ENCODE results near the gene KLHL17. TPM values are rescaled to one million over a fixed set of nuclear protein-coding genes. Genes with fewer than 3 reads are reported as not detected.

Gene KLHL17
- total RNA-seq, 2 experiments from 2014 or later = 23.6 to 27.1 TPM

- ChIA-PET POLR2A (no interaction called here), CTCF (interaction anchor here (0.9 to 8.5 kb wide), 11 partner anchors 11 to 357 kb away, joined by 3 to 67 read pairs (median 3); partner anchors contain the start of gene HES4)
- H3K27ac Mint-ChIP-seq = peak overlapping the region; percentile 94
- peaks cover under 1% of the 10 kb centered on the region for H3K27me3 Mint-ChIP-seq
- no peak for DNase-seq
- H3K36me3 Mint-ChIP-seq (ENCODE audit: low read depth) = peaks cover 40% of the 10 kb centered on the region
- H3K4me1 Mint-ChIP-seq = peaks cover 47% of the 10 kb centered on the region
- H3K4me3 Mint-ChIP-seq = peak overlapping the region; percentile 94
- peaks cover 5% of the 10 kb centered on the region for H3K9me3 Mint-ChIP-seq
Observed at GRCh38 chr1:1013922-1014648, 53.7 kb downstream of the KLHL17 start.

GRCh38 chr1:1014799-1015681 lies 54.7 kb downstream of the KLHL17 start:
- CTCF ChIA-PET = interaction anchor here (0.9 to 8.5 kb wide), 4 partner anchors 12 to 49 kb away, joined by 3 to 67 read pairs (median 6); partner anchors contain the start of gene HES4
- no peaks in the 10 kb centered on the region for H3K27me3 Mint-ChIP-seq
- peaks cover 46% of the 10 kb centered on the region for H3K4me1 Mint-ChIP-seq
- POLR2A ChIA-PET = no interaction called here
- peak overlapping the region; percentile 94 for H3K4me3 Mint-ChIP-seq
- peaks cover 40% of the 10 kb centered on the region for H3K36me3 Mint-ChIP-seq (ENCODE audit: low read depth)
- H3K9me3 Mint-ChIP-seq = peaks cover 5% of the 10 kb centered on the region
- DNase-seq = no peak
- H3K27ac Mint-ChIP-seq = peak overlapping the region; percentile 94

Other genes with a start within 250 kb of the KLHL17 start
- not detected for gene SAMD11, start 36.7 kb upstream of the KLHL17 start, total RNA-seq
- gene NOC2L, start 1.3 kb upstream of the KLHL17 start, total RNA-seq = 10 to 100 TPM; 60.5 to 71.8 TPM
- 1 to 10 TPM; 3.2 TPM for gene PLEKHN1, start 5.9 kb downstream of the KLHL17 start, total RNA-seq
- not detected for gene PERM1, start 21.5 kb downstream of the KLHL17 start, total RNA-seq
- gene HES4, start 39.5 kb downstream of the KLHL17 start, total RNA-seq = under 1 TPM; 0.42 to 0.46 TPM
- 100 to 1,000 TPM; 237 to 332 TPM for gene ISG15, start 52.9 kb downstream of the KLHL17 start, total RNA-seq
- gene AGRN, start 59.5 kb downstream of the KLHL17 start, total RNA-seq = 1 to 10 TPM; 7.4 to 8.3 TPM
- gene RNF223, start 113.7 kb downstream of the KLHL17 start, total RNA-seq = not detected
- gene C1orf159, start 155.5 kb downstream of the KLHL17 start, total RNA-seq = 10 to 100 TPM; 18.0 to 22.0 TPM
- under 1 TPM; 0.15 to 0.27 TPM for gene TTLL10, start 213.3 kb downstream of the KLHL17 start, total RNA-seq
- 10 to 100 TPM; 26.0 to 33.9 TPM for gene TNFRSF18, start 246.0 kb downstream of the KLHL17 start, total RNA-seq

Data from activated CD4-positive, alpha-beta T cell treated with anti-CD3 and anti-CD28 coated beads, Interleukin-2, amount 10 ng/mL, durations not matched to agents 7 days and 5 days (primary cell).